H1 (cell line): ENCODE measurements around the gene PNMA8C.

Experiments
- CHD7 ChIP-seq: fragments of 300-600 bp; sonication (generic); IDR thresholded peaks from 2 replicates; pipeline ENCODE4 v1.7.1; 2012; ENCODE audit warnings: low read length, moderate library complexity, mild to moderate bottlenecking, inconsistent platforms; ENCODE audit not compliant: insufficient replicate concordance
- MAX ChIP-seq: IDR thresholded peaks from 2 replicates; pipeline ENCODE4 v1.6.1; 2012; ENCODE audit warnings: inconsistent platforms

- TF ChIP-seq MAX = no peak
- no peak for TF ChIP-seq CHD7
Measured at GRCh38 chr19:46426035-46426505, 2.7 kb downstream of the PNMA8C start.
